Endothelial cell of umbilical vein (primary cell): ENCODE results near the gene ANKS1B. TPM values are rescaled to one million over a fixed set of nuclear protein-coding genes. Genes with fewer than 3 reads are reported as not detected.

Experiments used
- BruUV-seq: library from RNA; stranded (reverse); fragments of 400-500 nt; replicated peaks from 2 replicates; lab custom pipeline; 2021; lab: Mats Ljungman, UMichigan
- CTCF ChIA-PET: fragments of 300-600, 350-600 bp; sonication (Branson Sonifier 250); formaldehyde crosslinking; loops from one replicate; lab custom pipeline; 2021; ENCODE audit warnings: antibody characterized with exemption, inconsistent platforms; lab: Charles Lee
- POLR2A ChIA-PET: fragments of 300-600, 350-600 bp; sonication (Branson Sonifier 250); formaldehyde crosslinking; loops from one replicate; lab custom pipeline; 2021; ENCODE audit warnings: antibody characterized with exemption, inconsistent platforms; lab: Charles Lee
- DNase-seq: peaks from one replicate; pipeline ENCODE4 v3.0.0-alpha.2; 2011; ENCODE audit warnings: low read depth, low spot score
- FAIRE-seq: peaks from 2 replicates; lab custom pipeline; 2011; peaks lifted over from hg19 to GRCh38; lab: Jason Lieb, UNC
- H2AFZ ChIP-seq: 2 replicates; pipeline ENCODE4 v1.6.0; 2012; ENCODE audit warnings: low read depth, low read length, control low read depth, inconsistent platforms
- H3K27ac ChIP-seq: 2 replicates; pipeline ENCODE4 v1.5.1; 2011; ENCODE audit warnings: low read depth, mild to moderate bottlenecking, control low read depth, low read length, moderate library complexity; ENCODE audit not compliant: insufficient read depth
- H3K27me3 ChIP-seq, 2 experiments: 2 replicates each; pipeline versions ENCODE4 v1.6.0 to v1.6.1; 2011; ENCODE audit warnings: low read length in 2 of 2, mixed read lengths in 1 of 2; ENCODE audit not compliant: control insufficient read depth in 2 of 2, insufficient read depth in 2 of 2
- H3K36me3 ChIP-seq, 2 experiments: 2 replicates in 1 of 2; 3 replicates in 1 of 2; pipeline ENCODE4 v1.5.1; 2011; ENCODE audit warnings: low read length in 2 of 2, mild to moderate bottlenecking in 1 of 2, moderate library complexity in 1 of 2; ENCODE audit not compliant: control insufficient read depth in 2 of 2, insufficient read depth in 2 of 2; ENCODE audit errors: extremely low read depth in 1 of 2
- H3K4me1 ChIP-seq: 3 replicates; pipeline ENCODE4 v1.5.1; 2011; ENCODE audit warnings: mild to moderate bottlenecking, low read length; ENCODE audit not compliant: control insufficient read depth, insufficient read depth; ENCODE audit errors: extremely low read depth
- H3K4me2 ChIP-seq: 2 replicates; pipeline ENCODE4 v1.6.1; 2011; ENCODE audit warnings: low read length, control low read depth, mixed read lengths; ENCODE audit not compliant: insufficient read depth
- H3K4me3 ChIP-seq, 3 experiments: fragments of 200-600 bp in 1 of 3; sonication (generic), shearing (Covaris generic) in 1 of 3; replicated peaks in 1 of 3; 2 replicates each; pipeline ENCODE4 v1.5.1; 2011 to 2016; ENCODE audit warnings: control low read depth in 3 of 3, low read length in 3 of 3, mild to moderate bottlenecking in 2 of 3, inconsistent platforms in 1 of 3, low read depth in 1 of 3, moderate library complexity in 1 of 3; ENCODE audit not compliant: insufficient read depth in 1 of 3
- H3K79me2 ChIP-seq: 2 replicates; pipeline ENCODE4 v1.6.0; 2012; ENCODE audit warnings: low read length, inconsistent platforms; ENCODE audit not compliant: control insufficient read depth, insufficient read depth
- H3K9ac ChIP-seq: replicated peaks from 2 replicates; pipeline ENCODE3; 2011; ENCODE audit warnings: low read length, control low read depth; ENCODE audit not compliant: insufficient read depth; ENCODE audit errors: extremely low read depth
- H3K9me1 ChIP-seq: replicated peaks from 3 replicates; pipeline ENCODE4 v1.6.0; 2011; ENCODE audit warnings: mild to moderate bottlenecking, low read length; ENCODE audit not compliant: control insufficient read depth, insufficient read depth; ENCODE audit errors: extremely low read depth
- H3K9me3 ChIP-seq: replicated peaks from 2 replicates; pipeline ENCODE4 v1.5.1; 2012; ENCODE audit warnings: low read length, inconsistent platforms; ENCODE audit not compliant: control insufficient read depth, insufficient read depth
- H4K20me1 ChIP-seq: replicated peaks from 2 replicates; pipeline ENCODE3; 2011; ENCODE audit warnings: mild to moderate bottlenecking, low read length; ENCODE audit not compliant: control insufficient read depth, insufficient read depth; ENCODE audit errors: extremely low read depth
- EZH2 ChIP-seq: IDR thresholded peaks from 2 replicates; pipeline ENCODE4 v1.6.1; 2012; ENCODE audit warnings: borderline replicate concordance, low read depth, mild to moderate bottlenecking, moderate library complexity, low read length, inconsistent platforms; ENCODE audit not compliant: severe bottlenecking
- FOS ChIP-seq: IDR thresholded peaks from 2 replicates; pipeline ENCODE4 v1.6.1; 2011; ENCODE audit warnings: mild to moderate bottlenecking, low read length, moderate library complexity, borderline replicate concordance; ENCODE audit not compliant: insufficient read depth
- GATA2 ChIP-seq: IDR thresholded peaks from 2 replicates; pipeline ENCODE4 v1.7.0; 2011; ENCODE audit warnings: low read depth, mild to moderate bottlenecking, moderate library complexity, mixed read lengths, low read length; ENCODE audit not compliant: insufficient read length, insufficient read depth
- JUN ChIP-seq: IDR thresholded peaks from 2 replicates; pipeline ENCODE4 v1.6.1; 2011; ENCODE audit warnings: borderline replicate concordance, low read depth; ENCODE audit not compliant: insufficient read length, insufficient read depth
- MAX ChIP-seq: IDR thresholded peaks from 2 replicates; pipeline ENCODE4 v1.6.1; 2011; ENCODE audit not compliant: insufficient read depth, insufficient read length
- MYC ChIP-seq: IDR thresholded peaks from one replicate; pipeline ENCODE4 v1.6.1; 2011; ENCODE audit warnings: mild to moderate bottlenecking, low read depth, low read length
- POLR2A ChIP-seq: IDR thresholded peaks from 2 replicates; pipeline ENCODE4 v1.6.1; 2012; ENCODE audit warnings: low read depth, mild to moderate bottlenecking, control low read depth, low read length
- POLR2AphosphoS5 ChIP-seq: IDR thresholded peaks from 2 replicates; pipeline ENCODE4 v1.6.1; 2012; ENCODE audit warnings: low read depth, mild to moderate bottlenecking, control low read depth, low read length, moderate library complexity; ENCODE audit not compliant: insufficient read depth
- dilution Hi-C: fragments of 300-500 bp; cut with MboI; formaldehyde crosslinking; loops from one replicate; pipeline ENCODE4 v1.15.0; 2019; ENCODE audit warnings: low sequenced_read_pairs; ENCODE audit not compliant: extremely low pct_ligation_motif_present
- intact Hi-C: fragments of 100-400 bp; cut with micrococcal nuclease; formaldehyde crosslinking; loops from one replicate; pipeline ENCODE4 v1.10.0; 2022
- polyA plus RNA-seq, 4 experiments: library from polyadenylated mRNA; depleted of rRNA in 3 of 4; stranded (reverse) in 3 of 4; unstranded in 1 of 4; fragments of >200 nt; gene quantifications; 2 replicates each; pipeline versions ENCODE4 v1.2.1 to v1.2.3, GENCODE V29; 2011 to 2012; ENCODE audit warnings: missing spikeins in 1 of 4
- total RNA-seq: library from RNA; stranded (reverse); gene quantifications from 2 replicates; pipeline ENCODE4 v1.2.3, GENCODE V29; 2021
- TF ChIP-seq, protein P1 (sequence below), 2 donors: IDR thresholded peaks; 1 replicate in 1 of 2; 2 replicates in 1 of 2; pipeline ENCODE4 v1.5.1; 2011; ENCODE audit warnings: low read length in 2 of 2, mild to moderate bottlenecking in 2 of 2, moderate library complexity in 2 of 2, control low read depth in 1 of 2, inconsistent platforms in 1 of 2, low read depth in 1 of 2; ENCODE audit not compliant: insufficient read depth in 1 of 2; ENCODE audit errors: extremely low read depth in 1 of 2

The ANKS1B gene
- total and polyA plus RNA-seq, 2 donors (not counting 3 experiments of a cell fraction or from before 2014, with no cell fraction given), result 0.15 to 0.38 TPM

- TF ChIP-seq POLR2A, result no peak
- Histone ChIP-seq H3K36me3 (no peaks in the 10 kb centered on the region), H3K9me3 (no peaks in the 10 kb centered on the region), H3K79me2 (no peaks in the 10 kb centered on the region), H3K27ac (no peak overlapping the region), H4K20me1 (no peaks in the 10 kb centered on the region), H3K4me1 (no peaks in the 10 kb centered on the region), H2AFZ (no peak overlapping the region), H3K27me3 (no peaks in the 10 kb centered on the region), H3K9ac (no peak overlapping the region), H3K9me1 (no peaks in the 10 kb centered on the region), H3K4me3 (no peak overlapping the region), H3K4me2 (no peak overlapping the region)
- POLR2A ChIA-PET, result no interaction called here
- BruUV-seq, result no TSS peak
- dilution Hi-C loops, result no loop called here
- intact Hi-C loops, result no loop called here
- DNase-seq (no peak), FAIRE-seq (no peak)
- CTCF ChIA-PET, result no interaction called here
Measured at GRCh38 chr12:99026332-99027054, 958.2 kb downstream of the ANKS1B start.

DNA sequence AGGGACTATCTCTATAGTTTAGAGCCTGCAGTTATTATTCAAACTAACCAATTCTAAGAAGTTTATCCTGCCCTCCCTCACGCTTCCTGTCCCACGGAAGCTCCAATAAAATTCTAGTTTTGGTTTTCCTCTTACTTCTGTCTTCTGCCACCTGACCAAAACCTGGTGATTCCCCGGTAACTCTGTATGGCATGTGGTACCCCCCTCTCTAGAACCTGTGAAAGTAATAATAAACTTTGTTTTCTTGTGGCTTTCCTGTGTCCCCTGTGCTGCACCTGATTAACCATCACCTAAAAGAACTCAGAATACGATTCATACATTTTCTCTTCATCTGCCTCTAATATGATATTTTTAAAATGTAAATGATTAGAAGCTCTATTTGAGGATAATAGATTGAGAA lies 959.9 kb downstream of the ANKS1B start:
- CTCF ChIA-PET, result no interaction called here
- no peaks in the 10 kb centered on the region for H3K27me3 ChIP-seq
- intact Hi-C loops, result no loop called here

More for the DNA sequence above, 959.9 kb downstream of the ANKS1B start:
- H3K4me2 ChIP-seq, result no peak overlapping the region
- no peak overlapping the region for H3K27ac ChIP-seq
- no peak overlapping the region for H3K9ac ChIP-seq
- H2AFZ ChIP-seq, result no peak overlapping the region
- dilution Hi-C loops, result no loop called here
- no peaks in the 10 kb centered on the region for H3K9me3 ChIP-seq
- no peaks in the 10 kb centered on the region for H3K4me1 ChIP-seq
- no peaks in the 10 kb centered on the region for H3K9me1 ChIP-seq
- DNase-seq (no peak), FAIRE-seq (no peak)
- H3K79me2 ChIP-seq, result no peaks in the 10 kb centered on the region
- no peaks in the 10 kb centered on the region for H4K20me1 ChIP-seq
- H3K36me3 ChIP-seq, result no peaks in the 10 kb centered on the region
- H3K4me3 ChIP-seq, result no peak overlapping the region
- POLR2A ChIA-PET, result no interaction called here
- TF ChIP-seq MAX, result no peak
- TF ChIP-seq FOS, result no peak
- no peak for TF ChIP-seq POLR2AphosphoS5
- TF ChIP-seq JUN, result no peak
- TF ChIP-seq, protein P1, sequence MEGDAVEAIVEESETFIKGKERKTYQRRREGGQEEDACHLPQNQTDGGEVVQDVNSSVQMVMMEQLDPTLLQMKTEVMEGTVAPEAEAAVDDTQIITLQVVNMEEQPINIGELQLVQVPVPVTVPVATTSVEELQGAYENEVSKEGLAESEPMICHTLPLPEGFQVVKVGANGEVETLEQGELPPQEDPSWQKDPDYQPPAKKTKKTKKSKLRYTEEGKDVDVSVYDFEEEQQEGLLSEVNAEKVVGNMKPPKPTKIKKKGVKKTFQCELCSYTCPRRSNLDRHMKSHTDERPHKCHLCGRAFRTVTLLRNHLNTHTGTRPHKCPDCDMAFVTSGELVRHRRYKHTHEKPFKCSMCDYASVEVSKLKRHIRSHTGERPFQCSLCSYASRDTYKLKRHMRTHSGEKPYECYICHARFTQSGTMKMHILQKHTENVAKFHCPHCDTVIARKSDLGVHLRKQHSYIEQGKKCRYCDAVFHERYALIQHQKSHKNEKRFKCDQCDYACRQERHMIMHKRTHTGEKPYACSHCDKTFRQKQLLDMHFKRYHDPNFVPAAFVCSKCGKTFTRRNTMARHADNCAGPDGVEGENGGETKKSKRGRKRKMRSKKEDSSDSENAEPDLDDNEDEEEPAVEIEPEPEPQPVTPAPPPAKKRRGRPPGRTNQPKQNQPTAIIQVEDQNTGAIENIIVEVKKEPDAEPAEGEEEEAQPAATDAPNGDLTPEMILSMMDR (IDR thresholded peaks at IDR 0.05; ENCODE audit: extremely low read depth in 1 of 2, insufficient read depth in 1 of 2, low read depth in 1 of 2, low read length in 2 of 2), result no peak
- no peak for TF ChIP-seq EZH2
- no peak for TF ChIP-seq GATA2
- TF ChIP-seq MYC, result no peak
- no peak for TF ChIP-seq POLR2A
- no TSS peak for BruUV-seq
